H9 (cell line): ENCODE results near the gene DTWD2. TPM values are rescaled to one million over a fixed set of nuclear protein-coding genes. Genes with fewer than 3 reads are reported as not detected.
"Not testable (repeated sequence)": the region's sequence is repeated elsewhere in the genome, so short reads cannot be mapped to it uniquely, and the experiment has no call there.

Source experiments
- DNase-seq: peaks from one replicate; pipeline ENCODE4 v3.0.0-alpha.2; 2017
- H2AFZ ChIP-seq: one replicate; pipeline ENCODE4 v1.6.1; 2013; ENCODE audit warnings: mild to moderate bottlenecking, low read length, control low read depth, moderate library complexity
- H2AK5ac ChIP-seq: 2 replicates; pipeline ENCODE4 v1.6.1; 2013; ENCODE audit warnings: low read length, control low read depth, mixed read lengths; ENCODE audit not compliant: insufficient read length
- H2BK120ac ChIP-seq: one replicate; pipeline ENCODE4 v1.6.1; 2013; ENCODE audit warnings: low read depth, mild to moderate bottlenecking, low read length, control low read depth, inconsistent platforms; ENCODE audit not compliant: poor library complexity, severe bottlenecking
- H2BK12ac ChIP-seq: 2 replicates; pipeline ENCODE4 v1.6.1; 2013; ENCODE audit warnings: low read length, control low read depth, mixed read lengths, low read depth; ENCODE audit not compliant: insufficient read length
- H2BK15ac ChIP-seq: 2 replicates; pipeline ENCODE4 v1.6.1; 2013; ENCODE audit warnings: low read depth, low read length, control low read depth
- H2BK20ac ChIP-seq: one replicate; pipeline ENCODE4 v1.6.1; 2013; ENCODE audit warnings: low read depth, mild to moderate bottlenecking, low read length, control low read depth, inconsistent platforms; ENCODE audit not compliant: poor library complexity, severe bottlenecking
- H2BK5ac ChIP-seq: 2 replicates; pipeline ENCODE4 v1.6.1; 2013; ENCODE audit warnings: low read length, control low read depth, mixed read lengths; ENCODE audit not compliant: insufficient read length
- H3K14ac ChIP-seq: 2 replicates; pipeline ENCODE4 v1.6.1; 2013; ENCODE audit warnings: low read length, control low read depth; ENCODE audit not compliant: insufficient read depth
- H3K18ac ChIP-seq: 2 replicates; pipeline ENCODE4 v1.6.1; 2013; ENCODE audit warnings: low read depth, mild to moderate bottlenecking, mixed read lengths, low read length, control low read depth; ENCODE audit not compliant: insufficient read length
- H3K23ac ChIP-seq: 2 replicates; pipeline ENCODE4 v1.6.1; 2013; ENCODE audit warnings: low read length, control low read depth, mixed read lengths, low read depth; ENCODE audit not compliant: insufficient read length
- H3K23me2 ChIP-seq: 2 replicates; pipeline ENCODE4 v1.6.1; 2013; ENCODE audit warnings: low read depth, mild to moderate bottlenecking, mixed read lengths, low read length, control low read depth; ENCODE audit not compliant: insufficient read length, poor library complexity, severe bottlenecking
- H3K27ac ChIP-seq: 2 replicates; pipeline ENCODE4 v1.5.1; 2013; ENCODE audit warnings: low read length, control low read depth, mixed read lengths, low read depth; ENCODE audit not compliant: insufficient read length
- H3K27me3 ChIP-seq: 2 replicates; pipeline ENCODE4 v1.6.1; 2013; ENCODE audit warnings: low read length, control low read depth, inconsistent platforms; ENCODE audit not compliant: insufficient read depth
- H3K4ac ChIP-seq: 2 replicates; pipeline ENCODE4 v1.6.1; 2013; ENCODE audit warnings: low read depth, mild to moderate bottlenecking, control low read depth, inconsistent platforms, low read length, moderate library complexity
- H3K4me1 ChIP-seq: 2 replicates; pipeline ENCODE4 v1.6.1; 2013; ENCODE audit warnings: low read length, control low read depth, inconsistent platforms; ENCODE audit not compliant: insufficient read depth
- H3K4me2 ChIP-seq: 2 replicates; pipeline ENCODE4 v1.6.1; 2013; ENCODE audit warnings: low read length, control low read depth, mixed read lengths; ENCODE audit not compliant: insufficient read length, insufficient read depth
- H3K56ac ChIP-seq: 2 replicates; pipeline ENCODE4 v1.6.1; 2013; ENCODE audit warnings: low read depth, mild to moderate bottlenecking, mixed read lengths, low read length, control low read depth; ENCODE audit not compliant: insufficient read length
- H3K79me1 ChIP-seq: 2 replicates; pipeline ENCODE4 v1.6.1; 2013; ENCODE audit warnings: low read depth, mild to moderate bottlenecking, moderate library complexity, low read length, control low read depth, inconsistent platforms; ENCODE audit not compliant: insufficient read depth, poor library complexity, severe bottlenecking
- H3K79me2 ChIP-seq: 2 replicates; pipeline ENCODE4 v1.6.1; 2013; ENCODE audit warnings: low read length, control low read depth, inconsistent platforms; ENCODE audit not compliant: insufficient read depth
- H3K9ac ChIP-seq: 2 replicates; pipeline ENCODE4 v1.6.1; 2013; ENCODE audit warnings: low read length, control low read depth, mixed read lengths; ENCODE audit not compliant: insufficient read length; ENCODE audit errors: extremely low read depth
- H3K9me3 ChIP-seq: one replicate; pipeline ENCODE4 v1.6.1; 2013; ENCODE audit warnings: low read depth, low read length, inconsistent platforms; ENCODE audit not compliant: control insufficient read depth
- H3T11ph ChIP-seq: one replicate; pipeline ENCODE4 v1.6.1; 2013; ENCODE audit warnings: mild to moderate bottlenecking, low read length, control low read depth, inconsistent platforms
- H4K20me1 ChIP-seq: one replicate; pipeline ENCODE4 v1.6.1; 2013; ENCODE audit not compliant: control insufficient read depth, insufficient read length, insufficient read depth
- H4K5ac ChIP-seq: 2 replicates; pipeline ENCODE4 v1.6.1; 2013; ENCODE audit warnings: low read depth, mild to moderate bottlenecking, mixed read lengths, low read length, control low read depth; ENCODE audit not compliant: insufficient read length
- H4K8ac ChIP-seq: replicated peaks from 2 replicates; pipeline ENCODE4 v1.6.1; 2013; ENCODE audit warnings: low read length, control low read depth, mixed read lengths, low read depth; ENCODE audit not compliant: insufficient read length
- H4K91ac ChIP-seq: 2 replicates; pipeline ENCODE4 v1.6.1; 2013; ENCODE audit warnings: low read depth, mild to moderate bottlenecking, moderate library complexity, mixed read lengths, low read length, control low read depth; ENCODE audit not compliant: insufficient read length
- H3K27ac Mint-ChIP-seq, 3 experiments: 2 replicates in 2 of 3; 3 replicates in 1 of 3; pipeline ENCODE4 v1.8.0; 2020 to 2021; ENCODE audit warnings: mixed read lengths in 3 of 3, mild to moderate bottlenecking in 1 of 3, moderate library complexity in 1 of 3
- H3K27me3 Mint-ChIP-seq: 2 replicates; pipeline ENCODE4 v1.8.0; 2021; ENCODE audit warnings: low read depth, mild to moderate bottlenecking, moderate library complexity, mixed read lengths
- H3K36me3 Mint-ChIP-seq, 3 experiments: 2 replicates in 2 of 3; 3 replicates in 1 of 3; pipeline ENCODE4 v1.8.0; 2020 to 2021; ENCODE audit warnings: low read depth in 3 of 3, mixed read lengths in 3 of 3; ENCODE audit not compliant: insufficient read depth in 1 of 3
- H3K4me1 Mint-ChIP-seq, 2 experiments: 2 replicates each; pipeline ENCODE4 v1.8.0; 2020; ENCODE audit warnings: mixed read lengths in 2 of 2
- H3K4me3 Mint-ChIP-seq, 2 experiments: 2 replicates in 1 of 2; 3 replicates in 1 of 2; pipeline ENCODE4 v1.8.0; 2020 to 2021; ENCODE audit warnings: mild to moderate bottlenecking in 2 of 2, mixed read lengths in 2 of 2, moderate library complexity in 1 of 2
- H3K9me3 Mint-ChIP-seq, 2 experiments: 2 replicates in 1 of 2; 3 replicates in 1 of 2; pipeline ENCODE4 v1.8.0; 2020; ENCODE audit warnings: mild to moderate bottlenecking in 2 of 2, mixed read lengths in 2 of 2, moderate library complexity in 1 of 2
- WGBS: extraction: QIAGEN DNeasy Blood & Tissue Kit; methylation state at CpG from one replicate; pipeline ENCODE4 v1.1.7; 2013; ENCODE audit warnings: missing lambda C conversion rate, low lambda C conversion rate, mixed read lengths; ENCODE audit not compliant: insufficient read length; ENCODE audit errors: extremely low coverage; 5-methylcytosine and 5-hydroxymethylcytosine counted together
- total RNA-seq: library from RNA; stranded (reverse); gene quantifications from 2 replicates; pipeline ENCODE4 v1.2.1, GENCODE V29; 2021
- TF ChIP-seq, protein P1 (sequence below): fragments of 200-600 bp; sonication (generic); conservative IDR thresholded peaks from 3 replicates; pipeline ENCODE4 v1.8.0; 2021; ENCODE audit warnings: antibody characterized with exemption, mild to moderate bottlenecking

DTWD2 gene
- total RNA-seq, 1 experiment from 2014 or later, result 10.8 TPM

DNA sequence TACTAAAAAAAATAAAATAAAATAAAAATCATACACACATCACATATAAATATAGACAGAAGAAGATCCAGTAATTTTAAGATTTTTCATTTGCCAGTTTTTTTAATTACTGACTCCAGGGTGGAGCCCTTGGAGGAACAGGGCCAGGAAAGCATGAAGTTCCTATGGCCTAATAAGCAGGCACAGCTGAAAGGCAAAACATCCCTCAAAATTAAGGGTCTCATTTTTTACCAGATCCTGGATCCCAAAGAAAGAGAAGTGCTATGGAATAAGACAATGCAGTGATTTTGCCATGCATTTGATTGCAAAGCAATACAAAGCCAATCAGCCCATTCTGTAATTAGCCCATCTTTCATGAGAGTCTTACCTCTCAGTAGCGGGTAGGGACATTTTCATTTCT, 11.3 kb upstream of the DTWD2 start:
- Histone ChIP-seq H2BK20ac (no peak overlapping the region), H4K8ac (no peak overlapping the region), H3K27me3 (no peaks in the 10 kb centered on the region), H3K23me2 (no peaks in the 10 kb centered on the region), H2AFZ (no peak overlapping the region), H2BK12ac (no peak overlapping the region), H3K4me2 (no peak overlapping the region), H3K27ac (no peak overlapping the region), H2BK15ac (no peak overlapping the region), H3K23ac (no peak overlapping the region), H3K4me1 (no peaks in the 10 kb centered on the region), H3K9me3 (peaks cover 15% of the 10 kb centered on the region), H2BK5ac (no peak overlapping the region), H2AK5ac (no peak overlapping the region), H3K14ac (no peak overlapping the region), H3K4ac (no peak overlapping the region), H4K91ac (no peak overlapping the region), H3K18ac (no peak overlapping the region), H4K20me1 (no peaks in the 10 kb centered on the region), H3K79me1 (no peaks in the 10 kb centered on the region), H3K9ac (no peak overlapping the region), H2BK120ac (no peak overlapping the region), H4K5ac (no peak overlapping the region), H3K56ac (no peak overlapping the region), H3T11ph (no peak overlapping the region), H3K79me2 (no peaks in the 10 kb centered on the region)
- H3K4me1 Mint-ChIP-seq, result no peaks in the 10 kb centered on the region
- no peak overlapping the region for H3K4me3 Mint-ChIP-seq
- H3K36me3 Mint-ChIP-seq, result peaks cover 23 to 56% (median 24%) of the 10 kb centered on the region in 3 experiments
- no peak for DNase-seq
- TF ChIP-seq, protein P1, sequence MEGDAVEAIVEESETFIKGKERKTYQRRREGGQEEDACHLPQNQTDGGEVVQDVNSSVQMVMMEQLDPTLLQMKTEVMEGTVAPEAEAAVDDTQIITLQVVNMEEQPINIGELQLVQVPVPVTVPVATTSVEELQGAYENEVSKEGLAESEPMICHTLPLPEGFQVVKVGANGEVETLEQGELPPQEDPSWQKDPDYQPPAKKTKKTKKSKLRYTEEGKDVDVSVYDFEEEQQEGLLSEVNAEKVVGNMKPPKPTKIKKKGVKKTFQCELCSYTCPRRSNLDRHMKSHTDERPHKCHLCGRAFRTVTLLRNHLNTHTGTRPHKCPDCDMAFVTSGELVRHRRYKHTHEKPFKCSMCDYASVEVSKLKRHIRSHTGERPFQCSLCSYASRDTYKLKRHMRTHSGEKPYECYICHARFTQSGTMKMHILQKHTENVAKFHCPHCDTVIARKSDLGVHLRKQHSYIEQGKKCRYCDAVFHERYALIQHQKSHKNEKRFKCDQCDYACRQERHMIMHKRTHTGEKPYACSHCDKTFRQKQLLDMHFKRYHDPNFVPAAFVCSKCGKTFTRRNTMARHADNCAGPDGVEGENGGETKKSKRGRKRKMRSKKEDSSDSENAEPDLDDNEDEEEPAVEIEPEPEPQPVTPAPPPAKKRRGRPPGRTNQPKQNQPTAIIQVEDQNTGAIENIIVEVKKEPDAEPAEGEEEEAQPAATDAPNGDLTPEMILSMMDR, result no peak
- H3K27me3 Mint-ChIP-seq, result no peaks in the 10 kb centered on the region; the same call in 1 of the 2 replicates
- H3K27ac Mint-ChIP-seq, result no peak overlapping the region
- WGBS, result no CpG with 5 or more reads among the region's 1 CpG
- H3K9me3 Mint-ChIP-seq, result peaks cover 63 to 71% of the 10 kb centered on the region in 2 experiments

GRCh38 chr5:118998861-118999260, 10.5 kb upstream of the DTWD2 start:
- peaks cover 17% of the 10 kb centered on the region for H3K9me3 ChIP-seq
- not testable (repeated sequence) for H4K8ac ChIP-seq, H3K4ac ChIP-seq, H3K4me1 ChIP-seq, H2BK5ac ChIP-seq, H3K79me2 ChIP-seq, DNase-seq, H2BK12ac ChIP-seq, H3K4me2 ChIP-seq, H3K27me3 Mint-ChIP-seq, H3K14ac ChIP-seq, H3K79me1 ChIP-seq, H2BK15ac ChIP-seq, H3K27ac Mint-ChIP-seq, H2BK20ac ChIP-seq, H3K23ac ChIP-seq, H3K56ac ChIP-seq, H3K9ac ChIP-seq, H3K27ac ChIP-seq, H4K91ac ChIP-seq, H2BK120ac ChIP-seq, H3T11ph ChIP-seq, H3K27me3 ChIP-seq, H2AK5ac ChIP-seq, H4K20me1 ChIP-seq, H3K18ac ChIP-seq, H4K5ac ChIP-seq, H3K23me2 ChIP-seq, H3K4me1 Mint-ChIP-seq, H2AFZ ChIP-seq, H3K4me3 Mint-ChIP-seq
- WGBS, result no CpG with 5 or more reads among the region's 24 CpGs
- H3K36me3 Mint-ChIP-seq, result peaks cover 24 to 56% (median 25%) of the 10 kb centered on the region in 3 experiments
- H3K9me3 Mint-ChIP-seq, result peaks cover 65 to 71% of the 10 kb centered on the region in 2 experiments
